Aorta (tissue), 5 donors: ENCODE measurements around the gene ADAMTS12. TPM values are rescaled to one million over a fixed set of nuclear protein-coding genes. Genes with fewer than 3 reads are reported as not detected.
A peak's percentile ranks its signal among the peaks of the same experiment; 100 is the strongest.

Experiments
- ATAC-seq: fragments of 200-7000 bp; cut with Tn5 transposase; one replicate; pipeline ENCODE4 v1.9.1; 2022; ENCODE audit warnings: moderate library complexity; ENCODE audit not compliant: low FRiP score
- DNase-seq, 2 donors: peaks; one replicate each; pipeline ENCODE4 v3.0.0-alpha.2; 2020
- H3K27ac ChIP-seq, 2 donors: one replicate each; pipeline ENCODE4 v1.5.1; 2013; ENCODE audit warnings: low read length in 2 of 2, mild to moderate bottlenecking in 2 of 2, moderate library complexity in 2 of 2, control low read depth in 1 of 2, inconsistent platforms in 1 of 2, low read depth in 1 of 2
- H3K27me3 ChIP-seq, 2 donors: one replicate each; pipeline ENCODE4 v1.6.1; 2013; ENCODE audit warnings: control low read depth in 1 of 2, low read length in 1 of 2, mild to moderate bottlenecking in 1 of 2, moderate library complexity in 1 of 2; ENCODE audit not compliant: insufficient read depth in 2 of 2, control insufficient read depth in 1 of 2
- H3K36me3 ChIP-seq, 2 donors: one replicate each; pipeline ENCODE4 v1.6.1; 2013; ENCODE audit warnings: control low read depth in 1 of 2, low read length in 1 of 2, mild to moderate bottlenecking in 1 of 2; ENCODE audit not compliant: insufficient read depth in 2 of 2, control insufficient read depth in 1 of 2
- H3K4me1 ChIP-seq, 2 donors: one replicate each; pipeline ENCODE4 v1.6.1; 2013; ENCODE audit warnings: low read length in 2 of 2, control low read depth in 1 of 2, mild to moderate bottlenecking in 1 of 2, moderate library complexity in 1 of 2; ENCODE audit not compliant: insufficient read depth in 2 of 2, control insufficient read depth in 1 of 2
- H3K4me3 ChIP-seq, 2 donors: one replicate each; pipeline ENCODE4 v1.5.1; 2013; ENCODE audit warnings: low read length in 2 of 2, control low read depth in 1 of 2, mild to moderate bottlenecking in 1 of 2
- H3K9me3 ChIP-seq: one replicate; pipeline ENCODE4 v1.6.1; 2013; ENCODE audit warnings: mild to moderate bottlenecking, low read length; ENCODE audit not compliant: control insufficient read depth
- WGBS, 2 donors: extraction: QIAGEN DNeasy Blood & Tissue Kit; methylation state at CpG; one replicate each; pipeline ENCODE4 v1.1.7; 2013; 5-methylcytosine and 5-hydroxymethylcytosine counted together
- intact Hi-C, 2 donors: fragments of 100-400 bp; cut with DNase I; formaldehyde crosslinking; loops; one replicate each; pipeline versions ENCODE4 v1.14.2 to v1.15.0; 2022
- polyA plus RNA-seq, 2 donors: library from polyadenylated mRNA; stranded (reverse); fragments of 200-250 nt; gene quantifications; one replicate each; pipeline ENCODE4 v1.2.3, GENCODE V29; 2013
- total RNA-seq, 2 donors: library from RNA; stranded (reverse); fragmentation: NEBNext Ultra II Directional; extraction: Animal tissue kit (Norgen Biotek cat#: 25700); gene quantifications; one replicate each; pipeline ENCODE4 v1.2.1, GENCODE V29; 2021
- donor health status: healthy with polysubstance abuse.
- donor health status: Bipolar disorder and iron deficiency.
- donor health status: DM: no; HTN: no; CAD: no.
- donor health status: DM: no; HTN: no; CAD: no.
- donor health status: DM: yes; HTN: yes; CAD: no.

The ADAMTS12 gene
- total and polyA plus RNA-seq, 4 donors: 0.50 to 7.3 (median 2.8) TPM

DNA sequence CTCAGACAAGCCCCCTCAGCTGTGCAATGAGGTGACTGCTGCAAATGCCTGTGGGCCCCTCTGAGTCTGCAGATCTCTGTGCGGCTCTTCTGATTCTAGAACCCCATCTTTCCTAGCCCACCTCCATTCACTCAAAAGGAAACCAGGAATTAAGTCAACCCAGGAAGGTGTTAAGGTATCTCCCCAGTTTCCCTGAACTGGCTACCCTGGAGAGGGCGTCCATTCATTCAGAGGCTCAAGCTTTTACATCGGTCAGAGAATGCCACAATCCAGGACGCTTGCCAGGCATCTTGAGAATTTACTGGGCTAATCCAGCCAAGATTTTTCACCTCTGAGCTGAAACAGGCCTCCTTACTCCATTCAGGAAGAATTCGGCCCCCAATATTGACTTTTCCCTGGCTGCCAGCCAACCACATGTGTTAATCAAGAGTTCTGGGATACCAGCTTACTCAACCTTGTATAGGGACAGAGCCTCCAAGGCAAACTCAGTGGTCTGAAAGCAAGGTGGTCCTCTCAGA is 889 bp upstream of the ADAMTS12 start:
- H3K4me1 ChIP-seq: no peaks in the 10 kb centered on the region
- intact Hi-C loops: no loop called here

DNA sequence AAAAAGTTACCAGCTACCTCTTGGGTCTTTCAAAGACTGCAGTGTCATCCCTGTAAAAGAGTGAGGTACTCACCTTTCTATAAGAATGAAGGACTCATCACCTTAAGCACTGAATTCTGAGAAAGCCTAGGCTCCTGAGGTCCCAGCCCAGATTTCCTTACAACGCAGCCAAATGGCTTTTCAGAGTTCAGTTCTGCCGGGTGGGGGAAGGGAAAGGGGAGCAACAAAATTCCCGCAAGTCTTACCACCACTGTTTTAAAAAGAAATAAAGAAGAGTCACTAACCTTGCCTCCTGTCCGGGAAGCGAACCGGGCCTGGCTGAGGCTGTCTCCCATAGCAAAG is 373 bp downstream of the ADAMTS12 start:
- no peak for DNase-seq
- ATAC-seq: peak; percentile 11
- H3K27ac ChIP-seq: peak overlapping the region in 1 of 2 donors; percentile 29
- no peaks in the 10 kb centered on the region for H3K36me3 ChIP-seq
- H3K27me3 ChIP-seq: no peaks in the 10 kb centered on the region
- no peaks in the 10 kb centered on the region for H3K9me3 ChIP-seq
- 0 to 1% methylated on average over 6 of the region's 6 CpGs for whole genome bisulfite sequencing, 2 donors
- intact Hi-C loops: no loop called here
- H3K4me1 ChIP-seq: no peaks in the 10 kb centered on the region
- H3K4me3 ChIP-seq: peak overlapping the region; percentile 49 to 59

More for the DNA sequence above, 889 bp upstream of the ADAMTS12 start:
- Histone ChIP-seq H3K9me3 (no peaks in the 10 kb centered on the region), H3K27me3 (no peaks in the 10 kb centered on the region), H3K4me3 (peak overlapping the region in 1 of 2 donors; percentile 59), H3K27ac (peak overlapping the region in 1 of 2 donors; percentile 65), H3K36me3 (no peaks in the 10 kb centered on the region)
- ATAC-seq: peak; percentile 66
- peak; percentile 80 to 87 for DNase-seq
- WGBS, 2 donors: 3 to 7% methylated on average over 5 of the region's 5 CpGs

DNA sequence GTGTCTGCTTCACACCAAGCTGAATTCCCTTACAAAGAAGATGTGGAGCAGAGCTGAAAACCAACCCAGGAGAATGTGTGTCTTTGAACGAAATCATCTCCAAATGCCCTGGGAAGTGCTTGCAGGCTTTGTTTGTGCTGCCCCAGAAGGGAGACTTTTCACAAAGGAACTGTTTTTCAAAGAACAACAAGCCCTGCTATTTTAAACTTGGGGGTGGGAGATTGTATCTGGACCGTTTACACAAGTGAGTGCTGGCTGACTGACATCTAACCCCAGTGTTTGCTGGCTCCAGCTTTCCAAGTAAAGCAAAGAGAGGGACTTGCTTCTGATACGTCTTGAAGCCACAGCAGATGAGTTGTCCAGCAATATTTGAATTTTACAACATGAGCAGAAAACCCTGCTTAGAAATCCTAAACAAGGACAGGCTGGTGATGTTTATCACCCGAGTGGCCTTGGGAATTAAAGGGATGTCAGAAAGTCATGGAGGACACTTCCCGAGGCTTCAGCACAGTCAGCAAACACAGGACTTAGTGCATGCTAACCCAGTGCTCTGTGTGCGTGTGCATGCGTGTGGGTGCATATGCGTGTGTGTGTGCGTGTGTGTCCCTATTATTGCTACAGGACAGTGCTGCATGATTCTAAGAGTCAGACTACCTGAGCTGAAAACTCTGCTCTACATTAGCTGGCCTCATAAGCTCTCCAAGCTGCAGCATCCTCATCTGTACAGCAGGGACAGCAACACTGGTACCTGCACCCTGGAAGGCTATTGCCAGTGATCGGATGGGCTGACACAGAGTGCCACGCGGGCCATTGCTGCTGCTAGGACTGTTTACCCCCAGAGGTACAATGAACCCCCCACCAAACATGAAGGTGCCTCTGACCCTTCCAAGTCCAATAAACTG is 1.4 kb downstream of the ADAMTS12 start:
- Histone ChIP-seq H3K27me3 (no peaks in the 10 kb centered on the region), H3K4me1 (peaks cover 0 to 2% of the 10 kb centered on the region in 2 donors), H3K4me3 (peak overlapping the region in 1 of 2 donors; percentile 59), H3K27ac (no peak overlapping the region), H3K9me3 (no peaks in the 10 kb centered on the region), H3K36me3 (no peaks in the 10 kb centered on the region)
- WGBS, 2 donors: 4 to 6% methylated on average over 12 of the region's 12 CpGs
- intact Hi-C loops: no loop called here
- no peak for DNase-seq
- no peak for ATAC-seq

DNA sequence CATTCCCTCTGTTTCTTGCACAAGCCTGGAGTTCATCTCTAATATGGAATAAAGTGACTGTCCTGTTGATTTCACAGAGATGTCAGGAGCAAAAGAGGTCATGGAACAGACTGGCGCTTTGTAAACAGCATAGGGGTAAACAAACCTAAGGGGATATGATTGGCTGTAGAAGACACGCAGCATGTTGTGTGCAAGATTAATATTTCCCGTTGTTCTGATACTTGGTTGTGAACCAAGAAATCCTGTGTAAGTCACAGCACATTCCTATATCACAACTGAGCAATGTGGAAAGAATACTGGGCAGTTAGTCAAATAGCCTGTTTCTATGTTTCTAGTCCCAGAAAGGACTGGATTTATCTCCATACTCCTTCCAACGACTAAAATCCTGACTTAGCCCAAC is 3.2 kb downstream of the ADAMTS12 start:
- no peak overlapping the region for H3K4me3 ChIP-seq
- 22 to 32% methylated on average over 4 of the region's 4 CpGs for WGBS, 2 donors
- no peak overlapping the region for H3K27ac ChIP-seq
- H3K27me3 ChIP-seq: no peaks in the 10 kb centered on the region
- H3K9me3 ChIP-seq: no peaks in the 10 kb centered on the region
- peaks cover 0 to 2% of the 10 kb centered on the region in 2 donors for H3K4me1 ChIP-seq
- no peak for ATAC-seq
- intact Hi-C loops: no loop called here
- no peaks in the 10 kb centered on the region for H3K36me3 ChIP-seq
- no peak for DNase-seq

- Histone ChIP-seq H3K4me3 (no peak overlapping the region), H3K4me1 (peaks cover 0 to 2% of the 10 kb centered on the region in 2 donors), H3K9me3 (no peaks in the 10 kb centered on the region), H3K27me3 (no peaks in the 10 kb centered on the region), H3K36me3 (no peaks in the 10 kb centered on the region), H3K27ac (no peak overlapping the region)
- WGBS, 2 donors: 47 to 73% methylated on average over 3 of the region's 3 CpGs
- intact Hi-C loops: no loop called here
- DNase-seq (no peak), ATAC-seq (no peak)
Measured at GRCh38 chr5:33887268-33887667, 4.5 kb downstream of the ADAMTS12 start.

DNA sequence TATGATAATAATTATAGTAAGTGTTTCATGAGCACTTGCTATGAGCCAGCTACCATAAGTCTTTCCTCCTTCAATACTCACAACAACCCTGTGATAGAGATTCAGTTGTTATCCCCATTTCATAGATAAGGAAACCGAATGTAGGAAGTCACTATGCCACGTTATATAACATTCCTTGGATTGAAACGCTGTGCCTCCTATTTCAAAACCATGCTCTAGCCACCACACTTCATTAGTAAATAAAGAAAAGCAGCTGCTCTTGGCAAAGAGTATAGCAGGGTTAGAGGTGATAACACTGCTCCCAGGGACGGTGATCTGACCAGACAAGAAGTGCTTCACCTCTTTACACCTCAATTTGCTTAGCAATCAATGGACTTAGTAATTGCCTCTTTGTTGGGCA is 5.5 kb downstream of the ADAMTS12 start:
- intact Hi-C loops: no loop called here
- no peaks in the 10 kb centered on the region for H3K36me3 ChIP-seq
- DNase-seq (no peak), ATAC-seq (no peak)
- H3K9me3 ChIP-seq: no peaks in the 10 kb centered on the region
- no peaks in the 10 kb centered on the region for H3K27me3 ChIP-seq
- WGBS, 2 donors: 16 to 30% methylated on average over 4 of the region's 4 CpGs
- H3K27ac ChIP-seq: no peak overlapping the region
- H3K4me3 ChIP-seq: no peak overlapping the region
- H3K4me1 ChIP-seq: peaks cover 0 to 2% of the 10 kb centered on the region in 2 donors

DNA sequence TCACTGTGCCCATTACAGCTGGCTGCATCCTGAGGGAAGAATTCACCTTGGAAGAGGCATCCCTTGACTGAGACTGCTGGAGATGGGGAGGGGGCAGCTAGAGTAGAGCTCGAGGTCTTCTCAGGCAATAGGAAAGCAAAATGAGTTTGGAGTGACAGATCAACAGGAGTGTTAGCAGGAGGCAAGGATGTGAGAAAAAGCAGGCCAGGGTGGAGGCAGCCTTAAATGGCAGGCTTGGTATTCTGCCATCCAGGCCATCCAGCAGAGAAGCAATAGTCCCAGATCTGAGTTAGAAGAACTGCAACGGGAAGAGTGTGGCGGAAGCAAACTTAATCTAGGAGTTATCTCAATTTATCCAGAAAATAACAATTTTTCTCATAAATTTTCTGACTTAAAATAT is 6.1 kb downstream of the ADAMTS12 start:
- intact Hi-C loops: no loop called here

GRCh38 chr5:33883482-33883881 is 8.3 kb downstream of the ADAMTS12 start:
- DNase-seq (no peak), ATAC-seq (no peak)
- no peaks in the 10 kb centered on the region for H3K9me3 ChIP-seq
- peaks cover 0 to 2% of the 10 kb centered on the region in 2 donors for H3K4me1 ChIP-seq
- no peak overlapping the region for H3K4me3 ChIP-seq
- no peaks in the 10 kb centered on the region for H3K36me3 ChIP-seq
- intact Hi-C loops: no loop called here
- H3K27ac ChIP-seq: no peak overlapping the region
- H3K27me3 ChIP-seq: no peaks in the 10 kb centered on the region
- whole genome bisulfite sequencing, 2 donors: 95 to 97% methylated on average over 3 of the region's 3 CpGs

More for the DNA sequence above, 6.1 kb downstream of the ADAMTS12 start:
- ATAC-seq: no peak
- no peak for DNase-seq
- no peaks in the 10 kb centered on the region for H3K36me3 ChIP-seq
- H3K27me3 ChIP-seq: no peaks in the 10 kb centered on the region
- 7 to 20% methylated on average over 3 of the region's 3 CpGs for WGBS, 2 donors
- H3K27ac ChIP-seq: no peak overlapping the region
- H3K4me1 ChIP-seq: peaks cover 0 to 2% of the 10 kb centered on the region in 2 donors
- no peaks in the 10 kb centered on the region for H3K9me3 ChIP-seq
- H3K4me3 ChIP-seq: no peak overlapping the region

DNA sequence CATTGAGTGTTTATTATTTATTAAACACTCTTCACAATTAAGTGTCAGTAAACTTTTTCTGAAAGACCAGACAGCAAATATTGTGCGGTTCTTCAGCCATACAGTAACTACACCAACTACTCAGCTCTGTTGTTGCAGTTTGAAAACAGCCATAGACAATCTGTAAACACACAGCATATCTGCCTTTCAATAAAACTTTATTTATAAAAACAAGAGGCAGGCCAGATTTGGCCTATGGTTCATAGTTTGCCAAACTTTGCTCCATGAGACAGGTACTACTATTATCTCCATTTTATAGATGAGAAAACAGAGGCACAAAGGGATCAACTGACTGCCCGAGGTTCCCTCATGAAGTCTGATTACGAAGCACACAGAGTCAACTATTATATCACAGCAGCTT is 11.5 kb downstream of the ADAMTS12 start:
- intact Hi-C loops: no loop called here
- WGBS, 2 donors: 97 to 100% methylated on average over 3 of the region's 3 CpGs

More for the DNA sequence above, 11.5 kb downstream of the ADAMTS12 start:
- Histone ChIP-seq H3K27ac (no peak overlapping the region), H3K4me3 (no peak overlapping the region), H3K9me3 (no peaks in the 10 kb centered on the region), H3K27me3 (no peaks in the 10 kb centered on the region), H3K4me1 (no peaks in the 10 kb centered on the region), H3K36me3 (no peaks in the 10 kb centered on the region)
- ATAC-seq: no peak
- no peak for DNase-seq
